Mammary epithelial cell (primary cell): Measurements from ENCODE around the gene HTR7.

ENCODE experiments used
- EZH2 ChIP-seq: IDR thresholded peaks from 2 replicates; pipeline ENCODE4 v1.6.1; 2012; ENCODE audit warnings: low read length, inconsistent platforms, borderline replicate concordance
- TF ChIP-seq, protein P1 (sequence below), 2 donors: IDR thresholded peaks in 1 of 2; conservative IDR thresholded peaks in 1 of 2; 2 replicates each; pipeline ENCODE4 v1.5.1; 2011 to 2012; ENCODE audit warnings: inconsistent platforms in 2 of 2, low read length in 2 of 2, mild to moderate bottlenecking in 2 of 2, control low read depth in 1 of 2, low read depth in 1 of 2; ENCODE audit not compliant: insufficient read depth in 1 of 2; ENCODE audit errors: extremely low read depth in 1 of 2

DNA sequence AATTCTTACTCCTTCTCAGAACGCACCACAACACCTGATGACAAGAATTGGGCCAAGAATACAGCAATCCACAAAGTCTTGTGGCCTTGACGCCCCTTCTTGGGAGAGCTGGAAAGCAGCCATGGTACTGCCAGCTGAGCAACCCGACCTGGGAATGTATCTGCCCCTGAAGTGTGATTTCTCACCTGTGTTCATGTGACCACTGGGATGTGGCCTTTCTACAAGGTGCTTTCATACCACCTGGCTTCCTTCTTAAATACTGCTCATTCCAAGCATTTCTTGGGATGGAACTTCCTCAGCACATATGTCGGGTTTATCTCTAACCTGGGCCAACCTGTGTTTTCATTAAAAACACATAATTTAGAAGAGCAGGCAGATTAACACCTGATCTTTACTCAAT lies 72.1 kb downstream of the HTR7 start:
- TF ChIP-seq, protein P1, sequence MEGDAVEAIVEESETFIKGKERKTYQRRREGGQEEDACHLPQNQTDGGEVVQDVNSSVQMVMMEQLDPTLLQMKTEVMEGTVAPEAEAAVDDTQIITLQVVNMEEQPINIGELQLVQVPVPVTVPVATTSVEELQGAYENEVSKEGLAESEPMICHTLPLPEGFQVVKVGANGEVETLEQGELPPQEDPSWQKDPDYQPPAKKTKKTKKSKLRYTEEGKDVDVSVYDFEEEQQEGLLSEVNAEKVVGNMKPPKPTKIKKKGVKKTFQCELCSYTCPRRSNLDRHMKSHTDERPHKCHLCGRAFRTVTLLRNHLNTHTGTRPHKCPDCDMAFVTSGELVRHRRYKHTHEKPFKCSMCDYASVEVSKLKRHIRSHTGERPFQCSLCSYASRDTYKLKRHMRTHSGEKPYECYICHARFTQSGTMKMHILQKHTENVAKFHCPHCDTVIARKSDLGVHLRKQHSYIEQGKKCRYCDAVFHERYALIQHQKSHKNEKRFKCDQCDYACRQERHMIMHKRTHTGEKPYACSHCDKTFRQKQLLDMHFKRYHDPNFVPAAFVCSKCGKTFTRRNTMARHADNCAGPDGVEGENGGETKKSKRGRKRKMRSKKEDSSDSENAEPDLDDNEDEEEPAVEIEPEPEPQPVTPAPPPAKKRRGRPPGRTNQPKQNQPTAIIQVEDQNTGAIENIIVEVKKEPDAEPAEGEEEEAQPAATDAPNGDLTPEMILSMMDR (conservative IDR thresholded peaks at IDR 0.05 in 1 of 2, IDR thresholded peaks at IDR 0.05 in 1 of 2; ENCODE audit: extremely low read depth in 1 of 2, insufficient read depth in 1 of 2, low read depth in 1 of 2, low read length in 2 of 2): no peak
- no peak for TF ChIP-seq EZH2
